ENCODE results near the gene APBA2.

Gene APBA2

DNA sequence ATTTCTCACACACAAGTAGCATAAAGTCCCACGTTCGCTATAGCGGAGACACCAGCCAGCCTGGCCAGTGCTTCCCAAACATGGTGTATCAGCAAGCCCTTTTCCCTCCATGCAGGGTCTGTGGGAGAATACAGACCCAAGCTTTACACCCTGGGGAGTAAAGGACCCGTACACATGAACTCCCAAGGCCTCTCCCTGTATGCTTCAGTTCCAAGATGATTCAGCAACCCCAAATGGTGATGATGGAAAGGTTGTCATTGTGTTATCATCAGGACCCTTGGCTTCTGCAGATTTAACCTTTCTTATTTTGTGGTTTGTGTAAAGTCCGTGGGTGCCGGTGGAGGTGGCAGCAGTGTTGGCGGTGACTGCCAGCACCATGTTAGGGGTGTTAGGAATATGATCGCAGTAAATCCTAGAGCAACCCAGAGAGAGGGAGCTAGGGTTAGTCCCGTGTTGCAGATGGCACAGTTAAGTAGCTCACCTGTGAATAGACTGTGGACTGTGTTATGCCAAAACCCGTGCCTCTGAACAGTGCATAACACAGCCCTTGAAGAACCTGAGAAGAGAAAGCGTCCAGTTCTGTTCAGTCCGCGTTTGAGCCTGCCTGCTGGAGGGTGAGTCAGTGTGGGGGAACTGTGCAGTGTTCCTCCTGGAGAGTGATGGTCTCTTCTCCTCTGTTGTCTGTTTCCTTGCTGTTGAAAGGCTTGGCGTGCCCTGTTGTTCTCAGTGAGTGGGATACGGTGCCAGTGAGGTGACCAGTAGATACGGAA lies 174.3 kb downstream of the APBA2 start:
- no peak for DNase-seq (ENCODE audit: extremely low read depth, low read depth)
- TF ChIP-seq, protein P1, sequence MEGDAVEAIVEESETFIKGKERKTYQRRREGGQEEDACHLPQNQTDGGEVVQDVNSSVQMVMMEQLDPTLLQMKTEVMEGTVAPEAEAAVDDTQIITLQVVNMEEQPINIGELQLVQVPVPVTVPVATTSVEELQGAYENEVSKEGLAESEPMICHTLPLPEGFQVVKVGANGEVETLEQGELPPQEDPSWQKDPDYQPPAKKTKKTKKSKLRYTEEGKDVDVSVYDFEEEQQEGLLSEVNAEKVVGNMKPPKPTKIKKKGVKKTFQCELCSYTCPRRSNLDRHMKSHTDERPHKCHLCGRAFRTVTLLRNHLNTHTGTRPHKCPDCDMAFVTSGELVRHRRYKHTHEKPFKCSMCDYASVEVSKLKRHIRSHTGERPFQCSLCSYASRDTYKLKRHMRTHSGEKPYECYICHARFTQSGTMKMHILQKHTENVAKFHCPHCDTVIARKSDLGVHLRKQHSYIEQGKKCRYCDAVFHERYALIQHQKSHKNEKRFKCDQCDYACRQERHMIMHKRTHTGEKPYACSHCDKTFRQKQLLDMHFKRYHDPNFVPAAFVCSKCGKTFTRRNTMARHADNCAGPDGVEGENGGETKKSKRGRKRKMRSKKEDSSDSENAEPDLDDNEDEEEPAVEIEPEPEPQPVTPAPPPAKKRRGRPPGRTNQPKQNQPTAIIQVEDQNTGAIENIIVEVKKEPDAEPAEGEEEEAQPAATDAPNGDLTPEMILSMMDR (IDR thresholded peaks at IDR 0.05; ENCODE audit: low read depth, low read length), result no peak

DNA sequence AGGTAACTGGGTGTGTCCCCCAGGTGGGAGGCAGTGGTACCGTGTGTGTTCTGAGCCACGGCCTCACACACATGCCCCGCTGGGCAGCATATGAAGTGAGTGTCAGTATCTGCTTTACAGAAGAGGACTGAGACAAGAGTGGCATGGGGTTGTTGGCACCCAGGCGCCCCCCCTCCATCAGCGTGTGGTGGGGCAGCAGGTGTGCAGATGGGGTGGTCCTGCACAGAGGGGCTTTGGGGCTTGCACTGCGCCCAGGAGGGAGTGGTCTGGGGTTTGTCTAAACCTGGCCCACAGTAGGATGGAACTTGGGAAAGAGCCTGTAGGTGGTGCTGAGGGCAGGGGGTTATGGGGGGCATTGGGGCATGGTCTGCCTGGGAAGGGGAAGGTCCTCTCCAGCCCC lies 176.0 kb downstream of the APBA2 start:
- TF ChIP-seq, protein P1 (IDR thresholded peaks at IDR 0.05; ENCODE audit: low read depth, low read length), result no peak
- no peak for DNase-seq (ENCODE audit: extremely low read depth, low read depth)

DNA sequence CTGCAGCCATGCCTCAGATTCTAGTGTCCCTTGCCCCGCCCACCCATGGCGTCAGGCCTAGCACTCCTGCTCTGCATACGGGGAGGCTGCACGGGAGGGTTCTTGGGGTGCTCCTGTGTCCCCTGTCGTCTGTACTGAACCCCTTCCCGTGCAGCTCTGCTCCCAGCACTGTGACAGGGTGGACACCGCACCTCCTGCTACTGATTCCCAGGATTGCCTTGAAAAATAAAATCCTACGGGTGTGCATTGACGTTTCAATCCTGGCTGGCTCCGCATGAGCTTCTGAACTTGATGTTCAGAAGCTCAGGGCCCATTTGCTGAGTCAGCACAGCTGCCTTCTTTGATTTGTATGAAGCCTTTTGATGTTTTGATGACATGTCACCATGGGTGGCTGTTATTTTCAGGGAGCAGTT lies 176.4 kb downstream of the APBA2 start:
- TF ChIP-seq, protein P1 (IDR thresholded peaks at IDR 0.05; ENCODE audit: low read depth, low read length), result no peak
- DNase-seq (ENCODE audit: extremely low read depth, low read depth), result no peak

GRCh38 chr15:29062626-29063025 lies 176.9 kb downstream of the APBA2 start:
- no peak for DNase-seq (ENCODE audit: extremely low read depth, low read depth)
- TF ChIP-seq, protein P1 (IDR thresholded peaks at IDR 0.05; ENCODE audit: low read depth, low read length), result no peak

DNA sequence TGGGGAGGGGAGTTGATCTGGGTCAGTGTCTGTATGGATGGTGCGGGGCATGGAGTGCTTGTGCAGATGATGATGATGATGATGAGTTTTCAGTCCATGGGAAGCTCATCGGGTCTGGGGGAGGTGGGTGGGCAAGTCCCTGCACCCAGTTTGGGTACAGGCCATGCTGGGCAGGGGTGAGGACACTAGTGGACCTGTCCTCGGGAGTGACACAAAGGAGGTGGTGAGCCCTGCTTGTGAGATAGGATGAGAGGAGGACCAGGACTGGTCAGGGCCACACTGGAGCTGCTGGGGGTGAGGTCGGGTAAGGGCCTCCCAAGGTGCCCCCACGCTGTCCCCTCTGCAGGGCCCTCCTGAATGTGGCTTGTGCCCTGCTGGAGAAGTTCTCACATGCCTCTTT lies 177.9 kb downstream of the APBA2 start:
- DNase-seq (ENCODE audit: extremely low read depth, low read depth), result no peak
- TF ChIP-seq, protein P1 (IDR thresholded peaks at IDR 0.05; ENCODE audit: low read depth, low read length), result no peak

- DNase-seq (ENCODE audit: extremely low read depth, low read depth), result no peak
- TF ChIP-seq, protein P1 (IDR thresholded peaks at IDR 0.05; ENCODE audit: low read depth, low read length), result no peak
Measured at GRCh38 chr15:29064290-29064689, 178.5 kb downstream of the APBA2 start.

DNA sequence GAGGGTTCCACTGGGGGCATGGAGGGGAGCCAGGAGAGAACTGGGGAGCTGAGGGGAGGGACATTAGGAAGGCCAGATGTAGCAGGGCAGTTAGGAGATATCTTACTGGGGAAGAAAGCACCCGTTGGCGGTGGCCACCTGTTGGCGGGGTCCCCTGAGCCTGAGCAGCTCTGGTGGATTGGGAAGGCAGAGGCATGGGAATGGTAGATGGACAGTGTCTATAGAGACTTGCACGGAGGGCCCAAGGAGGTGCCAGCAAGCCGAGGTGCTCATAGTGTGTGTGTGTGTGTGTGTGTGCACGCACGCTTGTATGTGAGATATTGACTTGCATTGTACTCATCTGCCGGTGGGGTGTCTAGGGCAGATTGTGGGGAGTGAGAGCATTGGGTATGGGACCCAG lies 179.0 kb downstream of the APBA2 start:
- TF ChIP-seq, protein P1 (IDR thresholded peaks at IDR 0.05; ENCODE audit: low read depth, low read length), result no peak
- no peak for DNase-seq (ENCODE audit: extremely low read depth, low read depth)

All from AG09319 (cell line).